HG02973 (cell line): ENCODE measurements around the gene UBAC2.
A peak's percentile ranks its signal among the peaks of the same experiment; 100 is the strongest.
"Not testable (repeated sequence)": the region's sequence is repeated elsewhere in the genome, so short reads cannot be mapped to it uniquely, and the experiment has no call there.

Source experiments
- ATAC-seq: cut with Tn5 transposase; IDR thresholded peaks from one replicate; pipeline ENCODE4 v1.9.1; 2021; ENCODE audit warnings: moderate library complexity; ENCODE audit not compliant: unreplicated experiment

The UBAC2 gene

DNA sequence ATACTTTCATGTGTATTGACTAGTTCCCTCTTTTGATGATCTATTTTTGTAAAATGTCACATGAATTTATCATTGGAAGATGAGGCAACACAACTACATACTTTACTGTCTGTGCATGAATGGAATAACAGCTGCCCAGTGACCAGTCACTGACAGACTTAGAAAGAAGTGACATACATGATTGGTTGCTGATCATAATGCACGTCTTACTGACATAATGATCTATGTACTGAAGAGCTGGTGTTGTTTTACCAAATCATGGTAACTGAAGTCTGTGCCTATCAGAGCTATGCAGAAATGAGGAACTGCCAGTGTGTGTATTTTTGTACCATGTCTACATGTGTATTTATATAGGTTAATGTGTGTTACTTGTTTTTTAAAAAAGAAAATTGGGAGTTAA, 31.1 kb downstream of the UBAC2 start:
- peak; percentile 50 for ATAC-seq

DNA sequence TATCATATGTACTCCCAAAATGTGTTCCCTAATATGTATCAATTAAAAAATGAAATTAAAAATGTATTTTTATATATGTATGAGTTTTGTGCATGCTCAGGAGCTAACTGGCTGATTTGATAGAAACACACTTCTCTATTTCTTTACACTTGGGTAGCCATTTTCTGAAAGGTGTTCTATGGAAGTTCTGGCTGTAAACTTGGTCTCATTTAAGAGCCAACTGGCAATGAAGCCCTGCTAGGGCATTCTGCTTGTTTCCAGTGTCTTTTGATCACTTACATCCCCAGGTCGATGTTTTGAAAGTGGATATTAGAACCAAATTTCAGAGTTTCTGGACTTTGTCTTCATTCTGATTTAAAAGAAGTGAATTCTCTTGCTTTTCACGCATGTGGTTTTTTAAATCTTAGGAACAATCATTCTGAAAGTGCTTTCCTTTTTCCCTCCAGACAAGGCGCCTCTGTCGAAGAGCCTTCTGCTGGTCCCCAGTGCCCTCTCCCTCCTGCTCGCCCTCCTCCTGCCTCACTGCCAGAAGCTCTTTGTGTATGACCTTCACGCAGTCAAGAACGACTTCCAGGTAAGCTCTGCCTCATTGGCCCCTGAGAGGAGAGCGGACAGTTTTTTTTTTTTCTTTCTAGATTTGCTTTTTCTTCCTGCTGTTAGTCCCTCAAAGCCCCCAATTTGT, 37.5 kb downstream of the UBAC2 start:
- peak; percentile 68 for ATAC-seq

DNA sequence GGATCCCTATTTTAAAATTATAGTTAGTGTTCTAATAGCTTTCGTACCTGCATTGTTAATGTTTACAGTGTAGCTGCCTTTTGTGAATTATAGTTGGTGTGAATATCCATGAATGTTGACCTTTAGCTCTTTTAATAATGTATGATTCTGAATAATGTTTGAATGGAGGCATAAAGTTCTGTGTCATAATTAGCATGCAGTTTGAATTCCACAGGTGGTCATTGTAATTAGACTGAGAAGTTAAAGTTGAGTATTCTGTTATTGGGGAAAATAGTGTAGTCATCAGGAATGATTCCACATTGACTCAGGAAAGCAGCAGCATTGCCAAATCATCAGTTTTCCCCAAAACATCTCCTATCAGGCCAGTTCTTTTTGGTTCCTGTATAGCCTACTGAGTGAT, 45.4 kb downstream of the UBAC2 start:
- no peak for ATAC-seq

DNA sequence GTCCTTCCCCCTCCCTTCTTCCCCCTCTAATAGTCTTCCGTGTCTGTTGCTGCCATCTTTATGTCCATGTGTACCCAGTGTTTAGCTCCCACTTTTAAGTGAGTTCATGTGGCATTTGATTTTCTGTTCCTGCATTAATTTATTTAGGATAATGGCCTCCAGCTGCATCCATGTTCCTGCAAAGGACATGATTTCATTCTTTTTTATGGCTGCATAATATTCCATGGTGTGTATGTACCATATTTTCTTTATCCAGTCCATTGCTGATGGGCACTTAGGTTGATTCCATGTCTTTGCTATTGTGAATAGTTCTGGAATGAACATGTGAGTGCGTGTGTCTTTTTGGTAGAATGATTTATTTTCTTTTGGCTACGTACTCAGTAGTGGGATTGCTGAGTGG, 48.5 kb downstream of the UBAC2 start:
- not testable (repeated sequence) for ATAC-seq

DNA sequence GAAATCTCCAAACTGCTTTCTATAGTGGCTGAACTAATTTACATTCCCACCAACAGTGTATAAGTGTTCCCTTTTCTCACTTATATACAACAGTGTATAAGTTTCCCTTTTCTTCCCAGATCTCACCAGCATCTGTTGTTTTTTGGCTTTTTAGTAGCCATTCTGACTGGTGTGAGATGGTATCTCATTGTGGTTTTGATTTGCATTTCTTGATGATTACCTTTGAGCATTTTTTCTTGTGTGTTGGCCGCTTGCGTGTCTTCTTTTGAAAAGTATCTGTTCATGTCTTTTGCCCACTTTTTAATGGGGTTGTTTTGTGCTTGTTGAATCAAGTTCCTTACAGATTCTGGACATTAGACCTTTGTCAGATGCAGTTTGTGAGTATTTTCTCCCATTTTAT, 49.0 kb downstream of the UBAC2 start:
- ATAC-seq = not testable (repeated sequence)

DNA sequence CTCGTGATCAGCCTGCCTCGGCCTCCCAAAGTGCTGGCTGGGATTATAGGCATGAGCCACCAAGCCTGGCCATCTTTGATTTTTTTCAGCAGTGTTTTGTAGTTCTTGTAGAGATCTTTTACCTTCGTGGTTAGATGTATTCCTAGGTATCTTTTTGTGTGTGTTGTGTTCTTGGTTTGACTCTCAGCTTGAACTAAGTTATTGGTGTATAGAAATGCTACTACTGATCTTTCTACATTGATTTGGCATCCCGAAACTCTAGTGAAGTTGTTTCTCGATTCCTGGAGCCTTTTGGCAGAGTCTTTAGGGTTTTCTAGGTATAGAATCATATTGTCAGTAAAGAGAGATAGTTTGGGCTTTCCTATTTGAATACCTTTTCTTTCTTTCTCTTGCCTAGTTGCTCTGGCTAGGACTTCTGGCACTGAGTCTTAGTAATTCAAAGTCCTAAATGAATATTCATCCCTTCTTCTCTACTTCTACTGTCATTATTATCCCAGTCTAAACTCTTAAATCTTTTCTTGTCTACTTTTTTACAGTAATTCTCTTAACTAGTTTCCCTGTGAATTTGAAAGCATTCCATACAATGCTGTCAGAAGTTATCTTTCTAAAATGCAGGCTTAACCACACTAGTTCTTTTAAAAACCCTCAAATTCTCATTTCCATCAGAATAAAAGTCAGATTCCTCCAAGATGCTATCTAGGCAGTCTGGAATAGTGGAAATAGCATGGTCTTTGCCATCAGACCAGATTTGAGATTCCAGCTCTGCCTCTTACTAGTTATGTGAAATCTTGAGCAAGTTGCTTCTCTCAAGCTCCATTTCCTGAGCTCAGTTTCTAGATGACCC, 50.5 kb downstream of the UBAC2 start:
- no peak for ATAC-seq

DNA sequence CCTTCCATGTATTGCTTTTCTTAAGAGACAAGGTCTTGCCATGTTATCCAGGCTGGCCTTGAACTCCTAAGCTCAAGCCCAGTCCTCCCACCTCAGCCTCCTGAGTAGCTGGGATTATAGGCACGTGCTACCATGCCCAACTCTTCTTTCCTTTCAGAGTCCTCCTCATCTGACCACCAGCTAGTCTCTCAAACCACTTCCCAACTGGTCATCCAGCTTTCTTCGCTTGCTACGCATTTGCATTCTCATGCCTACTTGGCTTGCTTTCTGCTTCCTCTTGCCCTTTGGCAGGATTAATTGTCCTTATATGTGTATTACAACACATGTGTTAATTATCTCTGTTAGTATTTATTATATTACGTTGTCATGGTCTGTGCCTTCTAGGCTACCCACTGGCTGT, 51.3 kb downstream of the UBAC2 start:
- ATAC-seq = no peak

DNA sequence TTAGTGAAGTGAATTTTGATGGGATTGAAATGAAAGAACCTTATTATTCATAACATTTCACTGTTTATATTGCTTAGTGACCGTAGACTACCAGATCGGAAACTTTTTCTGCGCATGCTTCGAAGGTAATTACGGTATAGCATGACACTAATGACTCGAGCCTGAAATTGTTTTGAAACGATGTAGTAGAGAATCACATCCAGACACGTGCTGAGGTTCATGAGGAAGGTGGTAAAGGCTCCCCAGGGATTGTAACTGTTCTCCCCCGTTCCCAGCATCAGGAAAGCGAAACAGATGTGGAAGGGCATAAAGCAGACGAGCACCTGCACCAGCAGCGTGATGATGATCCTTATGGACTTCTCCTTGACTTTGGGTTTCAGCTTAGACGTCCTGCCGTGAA, 54.2 kb downstream of the UBAC2 start:
- ATAC-seq = no peak

DNA sequence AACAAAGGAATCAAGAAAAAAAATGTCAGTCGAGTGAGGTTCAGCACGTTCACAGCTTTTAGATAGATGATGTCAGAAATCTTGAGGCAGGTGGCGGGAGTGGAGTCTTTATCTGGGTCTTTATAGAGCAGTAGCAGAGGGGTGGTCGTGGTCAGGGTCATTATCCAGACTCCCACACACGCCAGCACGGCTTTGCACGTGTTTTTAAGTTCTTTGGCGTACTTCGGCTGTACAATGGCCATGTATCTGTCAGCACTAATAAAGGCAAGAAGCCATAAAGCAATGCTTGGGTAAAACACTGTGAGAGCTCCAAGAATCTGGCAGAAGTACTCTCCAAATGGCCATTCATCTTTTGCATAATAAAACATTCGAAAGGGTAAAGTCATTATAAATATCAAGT, 54.6 kb downstream of the UBAC2 start:
- no peak for ATAC-seq

DNA sequence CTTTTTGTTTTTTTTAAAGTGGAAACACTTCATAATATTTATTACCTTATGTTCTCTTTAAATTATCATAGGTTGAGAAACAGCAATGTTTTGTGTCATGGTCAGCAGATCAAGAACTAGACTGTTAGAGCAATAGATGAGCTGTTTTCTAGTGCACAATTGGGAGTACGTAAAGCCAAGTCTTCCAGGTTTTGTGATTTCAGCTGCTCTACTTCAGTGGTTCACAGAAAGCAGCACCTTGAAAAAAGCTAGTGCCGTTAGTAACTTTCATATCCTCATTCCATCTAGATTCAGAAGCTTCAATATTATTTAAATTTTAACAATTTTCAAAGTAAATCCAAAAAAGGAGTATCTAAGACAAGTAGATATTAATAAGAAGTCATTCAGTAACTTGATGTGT, 55.6 kb downstream of the UBAC2 start:
- ATAC-seq = no peak

DNA sequence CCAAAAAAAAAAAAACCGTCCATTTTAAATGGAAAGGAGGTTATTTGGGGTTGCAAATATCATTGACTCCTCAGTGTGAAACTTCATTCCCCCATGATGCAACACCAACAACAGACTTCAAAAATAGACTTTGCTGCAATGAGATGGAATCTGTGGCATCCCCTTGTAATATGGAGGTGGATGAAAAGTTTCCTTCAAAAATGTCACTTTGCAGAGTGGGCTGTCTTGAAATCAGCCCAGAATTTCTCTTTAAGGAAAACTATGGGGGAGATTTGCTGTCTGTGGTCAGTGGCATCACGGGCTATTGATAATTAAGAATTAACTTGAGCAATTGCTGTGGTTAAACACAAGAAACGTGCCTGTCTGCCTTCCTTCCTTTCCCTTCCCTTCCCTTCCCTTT, 56.1 kb downstream of the UBAC2 start:
- no peak for ATAC-seq

DNA sequence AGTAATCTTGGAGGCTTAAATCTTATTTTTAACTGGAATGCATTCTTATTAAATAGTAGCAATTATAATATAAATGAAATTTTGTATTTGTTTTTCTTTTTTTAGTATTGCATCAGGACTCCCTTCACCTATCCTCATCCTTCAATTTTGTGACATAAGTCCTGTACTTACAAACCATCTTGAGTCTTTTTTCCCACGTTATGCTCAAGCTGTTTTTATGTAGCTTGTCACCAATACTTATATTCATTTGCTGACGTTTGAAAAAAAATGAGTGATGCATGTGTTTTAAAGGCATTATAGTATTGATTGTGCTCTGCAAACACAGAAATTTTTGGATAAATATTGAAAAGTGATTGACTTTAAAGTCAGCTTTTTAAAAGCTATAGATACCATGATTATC, 56.6 kb downstream of the UBAC2 start:
- ATAC-seq = no peak

DNA sequence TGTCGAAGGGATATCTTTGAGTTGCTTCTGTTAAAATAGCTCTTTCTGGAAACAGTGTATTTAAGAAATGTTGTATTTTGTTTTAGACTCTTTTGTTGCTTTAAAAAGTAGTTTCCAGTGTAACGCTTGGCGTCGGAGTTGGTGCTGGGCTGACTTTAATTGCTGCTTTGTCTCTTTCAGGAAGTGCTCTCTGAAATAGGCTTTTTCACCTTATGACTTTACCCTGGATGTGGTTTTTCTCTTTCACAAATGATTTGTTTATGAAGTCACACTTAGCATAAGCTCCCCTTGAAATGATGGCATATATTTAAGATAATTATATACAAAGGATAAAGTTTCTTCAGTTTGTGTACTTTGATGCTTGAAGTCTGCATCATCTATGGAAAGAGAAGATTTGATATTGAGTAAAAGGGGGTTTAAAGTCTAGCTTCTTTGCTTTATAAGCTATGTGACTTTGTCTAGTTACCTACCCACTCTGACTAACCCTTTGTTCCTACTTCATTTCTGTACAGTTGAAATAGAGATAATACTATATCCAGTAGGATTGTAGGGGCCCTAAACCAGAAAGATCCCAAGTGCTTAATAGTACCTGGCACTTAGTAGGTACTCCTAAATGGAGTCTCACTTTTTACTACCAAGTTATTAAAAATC, 57.7 kb downstream of the UBAC2 start, which contains the start of gene GPR18:
Gene GPR18, minus strand, starts transcription at position 170 of the 651 bp plus-strand sequence. CDS start 2,507 bp downstream, outside the sequence.
- ATAC-seq = peak; percentile 82

DNA sequence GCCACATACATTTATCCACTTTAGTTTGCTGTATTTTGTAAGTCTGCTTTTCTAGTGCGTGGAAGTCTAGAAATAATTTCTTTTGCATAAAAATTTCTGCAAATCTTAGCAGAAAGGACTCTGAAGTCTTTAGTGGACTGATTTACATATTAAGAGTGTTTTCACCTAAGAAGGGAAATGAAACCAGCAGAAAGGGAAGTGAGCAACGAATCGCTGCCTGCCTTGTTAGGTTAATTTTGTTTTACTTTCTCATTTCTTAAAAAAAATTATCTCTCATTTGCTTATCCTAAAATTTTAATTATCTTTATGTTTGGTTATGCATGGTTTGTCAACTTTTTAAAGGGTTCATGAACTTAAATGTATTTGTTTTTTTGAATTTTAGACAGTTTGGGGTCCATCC, 58.3 kb downstream of the UBAC2 start:
- peak; percentile 57 for ATAC-seq

DNA sequence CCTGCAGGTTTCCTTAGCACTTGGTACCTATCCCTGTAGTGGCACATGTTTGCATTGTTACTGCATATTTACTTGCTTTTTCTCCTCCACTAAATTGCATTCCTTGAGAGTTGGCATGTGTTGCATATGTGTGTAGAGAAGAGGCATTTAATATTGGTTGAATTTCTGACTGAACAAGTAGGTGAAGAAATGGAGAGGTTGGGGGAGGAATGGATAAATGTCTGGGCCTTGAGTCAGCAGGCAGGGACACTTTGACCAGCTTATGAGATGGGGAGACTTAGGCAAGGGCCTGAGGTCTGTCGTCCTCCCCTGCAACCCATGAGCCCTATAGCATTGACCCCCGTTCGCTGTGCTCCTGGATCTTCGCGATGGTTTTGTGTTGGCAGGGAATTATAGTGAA, 59.6 kb downstream of the UBAC2 start:
- ATAC-seq = no peak

DNA sequence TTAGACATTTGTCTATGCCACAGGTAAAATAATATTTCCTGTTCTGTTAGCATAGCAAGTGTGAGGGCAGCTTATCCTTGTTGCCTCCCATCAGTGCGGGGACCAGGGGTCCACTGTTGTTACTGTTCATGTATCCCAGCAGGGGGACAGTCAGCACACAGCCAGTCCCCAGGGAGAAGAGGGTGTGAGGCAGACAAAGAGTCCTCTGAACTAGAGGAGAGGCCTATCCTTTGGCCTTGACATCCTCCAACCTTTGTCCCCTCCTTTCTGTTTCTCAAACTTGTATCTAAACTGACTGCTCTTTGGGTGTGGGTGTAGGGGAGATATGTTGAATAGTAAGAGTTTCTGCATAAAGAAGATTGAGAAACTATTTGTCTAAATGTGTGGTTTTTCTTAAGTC, 60.4 kb downstream of the UBAC2 start:
- ATAC-seq = no peak

DNA sequence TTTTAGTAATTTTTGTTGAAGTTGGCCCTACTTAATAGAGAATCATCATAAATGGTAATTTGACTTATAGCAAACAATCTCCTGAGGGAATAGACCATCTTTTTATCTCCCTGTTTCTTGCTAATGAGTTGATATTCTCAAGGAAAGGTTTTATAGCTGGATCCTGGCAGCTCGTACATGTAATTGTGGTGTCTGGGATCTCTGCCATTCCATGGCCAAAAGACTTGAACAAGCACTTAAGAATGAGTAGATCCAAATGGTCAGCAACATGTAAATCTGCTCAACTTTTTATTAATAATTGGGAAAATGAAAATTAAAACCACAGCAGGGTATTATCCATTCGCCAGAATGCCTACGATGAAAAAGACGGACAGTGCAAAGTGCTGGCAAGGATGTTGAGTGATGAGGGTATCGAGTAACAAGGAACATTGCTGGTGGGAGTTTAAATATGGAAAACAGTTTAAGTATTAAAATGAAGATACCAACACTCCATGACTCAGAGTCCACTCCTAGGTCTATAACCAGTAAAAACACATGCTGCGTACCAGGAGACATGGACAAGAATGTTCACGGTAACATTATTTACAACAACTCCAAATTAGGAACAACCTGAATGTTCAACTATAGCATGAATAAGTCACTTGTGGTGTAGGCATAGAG, 62.6 kb downstream of the UBAC2 start:
- no peak for ATAC-seq

DNA sequence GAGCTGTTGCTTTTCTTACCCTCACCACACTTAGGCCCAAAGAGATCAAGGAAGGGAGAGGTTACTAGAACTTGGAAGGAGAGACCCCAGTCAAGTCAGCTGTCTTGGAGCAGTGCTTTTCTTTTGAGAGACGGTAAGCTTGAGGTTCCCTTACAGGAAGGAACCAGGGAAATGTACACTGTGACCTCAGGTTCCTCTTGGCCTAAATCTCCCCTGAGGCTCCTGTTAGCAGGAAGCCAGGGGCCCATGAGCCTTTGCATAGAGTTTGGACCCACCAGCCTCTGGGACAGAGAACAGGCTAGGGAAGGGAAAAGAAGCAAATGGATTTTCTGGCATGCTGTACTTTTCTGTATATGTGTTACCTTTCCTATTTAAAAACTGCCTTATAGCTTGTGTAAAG, 63.4 kb downstream of the UBAC2 start:
- no peak for ATAC-seq

DNA sequence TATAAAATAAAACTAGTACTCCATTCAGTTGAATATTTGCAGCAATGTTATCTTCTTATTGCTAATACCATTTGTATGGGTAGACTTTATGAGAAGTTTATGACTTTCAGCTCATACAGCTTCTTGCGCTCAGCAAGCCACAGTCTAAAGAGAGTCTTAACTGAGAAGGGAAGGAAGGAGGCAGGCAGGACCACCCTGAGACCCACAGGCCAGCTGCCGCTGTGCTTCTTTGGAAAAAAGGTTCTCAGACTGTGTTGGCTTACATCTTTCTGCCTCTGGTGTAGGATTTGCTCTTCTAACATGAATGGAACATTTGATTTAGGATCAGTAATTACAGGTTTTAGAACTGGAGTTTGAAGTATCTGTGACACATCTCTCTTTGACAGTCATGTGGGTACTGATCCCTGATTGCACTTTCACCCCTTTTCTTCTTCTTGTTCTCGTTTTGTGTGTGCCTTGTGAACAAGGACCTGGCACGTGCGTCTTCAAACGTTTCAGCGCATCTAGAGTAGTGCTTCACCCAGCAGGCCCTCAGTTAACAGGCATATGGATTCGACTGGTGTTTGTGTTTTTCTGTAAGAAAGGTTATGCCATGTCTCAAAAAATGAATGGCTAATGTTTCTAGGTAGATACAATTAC, 64.6 kb downstream of the UBAC2 start:
- no peak for ATAC-seq

DNA sequence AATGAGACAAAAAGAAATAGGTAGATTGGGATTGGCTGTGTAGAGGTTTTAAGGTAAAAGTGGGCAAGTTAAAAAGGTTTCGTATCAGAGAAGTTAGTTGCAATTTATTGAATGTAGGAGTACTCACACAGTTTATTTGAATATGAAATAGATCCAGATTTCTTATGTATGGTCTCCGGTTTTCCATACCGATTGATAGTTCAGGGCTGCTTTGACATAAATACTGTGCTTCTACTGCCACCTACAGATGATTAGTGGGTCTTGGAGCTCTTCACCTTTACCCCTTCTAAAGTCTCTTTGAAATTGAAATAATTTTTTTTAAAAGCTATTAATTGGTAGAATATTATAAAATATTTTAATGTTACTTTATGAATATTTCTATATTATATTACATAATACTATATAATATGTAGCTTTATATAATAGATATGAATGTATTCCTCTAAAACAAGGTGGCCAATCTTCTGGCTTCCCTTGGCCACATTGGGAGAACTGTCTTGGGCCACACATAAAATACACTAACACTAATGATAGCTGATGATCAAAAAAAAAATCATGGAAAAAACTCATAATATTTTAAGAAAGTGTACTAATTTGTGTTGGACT, 65.3 kb downstream of the UBAC2 start:
- no peak for ATAC-seq
